GM10266 (cell line): ENCODE data around the gene HPS4.

ENCODE experiments used
- DNase-seq: peaks from one replicate; pipeline ENCODE4 v3.0.0; 2012; ENCODE audit errors: extremely low spot score
- TF ChIP-seq, protein P1 (sequence below): IDR thresholded peaks from 2 replicates; pipeline ENCODE4 v1.5.1; 2012; ENCODE audit warnings: mild to moderate bottlenecking, low read depth; ENCODE audit not compliant: control insufficient read depth, insufficient read depth; ENCODE audit errors: missing control alignments

HPS4 gene

DNA sequence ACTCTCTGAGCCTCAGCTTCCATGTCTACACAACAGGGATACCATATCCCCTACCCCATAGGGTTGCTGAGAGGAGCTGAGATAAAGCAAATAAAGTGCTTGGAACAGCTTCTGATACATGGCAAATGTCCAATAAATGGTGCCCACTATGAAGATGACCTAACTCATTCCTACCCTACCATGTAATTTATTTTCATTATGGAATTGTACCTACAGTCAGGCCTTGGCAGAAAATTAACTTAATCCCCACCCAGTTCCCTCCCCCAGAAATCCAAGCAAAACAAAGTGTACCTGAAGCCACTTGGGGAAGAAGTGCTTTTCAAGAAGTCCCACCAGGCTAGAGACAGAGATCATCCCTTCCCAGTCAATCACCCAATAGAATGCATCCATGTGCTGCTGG, 10.9 kb upstream of the HPS4 start:
- DNase-seq = no peak
- TF ChIP-seq, protein P1, sequence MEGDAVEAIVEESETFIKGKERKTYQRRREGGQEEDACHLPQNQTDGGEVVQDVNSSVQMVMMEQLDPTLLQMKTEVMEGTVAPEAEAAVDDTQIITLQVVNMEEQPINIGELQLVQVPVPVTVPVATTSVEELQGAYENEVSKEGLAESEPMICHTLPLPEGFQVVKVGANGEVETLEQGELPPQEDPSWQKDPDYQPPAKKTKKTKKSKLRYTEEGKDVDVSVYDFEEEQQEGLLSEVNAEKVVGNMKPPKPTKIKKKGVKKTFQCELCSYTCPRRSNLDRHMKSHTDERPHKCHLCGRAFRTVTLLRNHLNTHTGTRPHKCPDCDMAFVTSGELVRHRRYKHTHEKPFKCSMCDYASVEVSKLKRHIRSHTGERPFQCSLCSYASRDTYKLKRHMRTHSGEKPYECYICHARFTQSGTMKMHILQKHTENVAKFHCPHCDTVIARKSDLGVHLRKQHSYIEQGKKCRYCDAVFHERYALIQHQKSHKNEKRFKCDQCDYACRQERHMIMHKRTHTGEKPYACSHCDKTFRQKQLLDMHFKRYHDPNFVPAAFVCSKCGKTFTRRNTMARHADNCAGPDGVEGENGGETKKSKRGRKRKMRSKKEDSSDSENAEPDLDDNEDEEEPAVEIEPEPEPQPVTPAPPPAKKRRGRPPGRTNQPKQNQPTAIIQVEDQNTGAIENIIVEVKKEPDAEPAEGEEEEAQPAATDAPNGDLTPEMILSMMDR = no peak

DNA sequence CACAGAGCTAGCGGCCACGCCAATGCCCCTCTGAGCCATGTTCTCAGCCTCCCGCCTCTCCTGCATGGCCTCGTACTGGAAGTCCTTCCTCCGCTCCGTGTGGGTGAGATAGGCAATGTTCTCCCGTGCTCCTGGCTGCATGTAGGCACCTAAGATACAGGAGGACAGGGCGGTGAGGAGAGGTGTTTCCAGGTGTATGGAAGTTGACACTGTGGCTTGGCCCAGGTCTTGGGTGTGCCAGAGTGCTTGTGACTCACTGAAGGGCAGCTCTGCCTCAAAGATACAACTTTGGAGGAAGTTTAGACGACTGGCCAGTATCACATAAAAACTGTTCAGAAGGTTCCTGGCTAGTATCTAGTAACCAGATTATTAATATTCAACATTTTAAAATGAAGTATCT, 8.6 kb upstream of the HPS4 start:
- DNase-seq = no peak
- TF ChIP-seq, protein P1 = no peak

DNA sequence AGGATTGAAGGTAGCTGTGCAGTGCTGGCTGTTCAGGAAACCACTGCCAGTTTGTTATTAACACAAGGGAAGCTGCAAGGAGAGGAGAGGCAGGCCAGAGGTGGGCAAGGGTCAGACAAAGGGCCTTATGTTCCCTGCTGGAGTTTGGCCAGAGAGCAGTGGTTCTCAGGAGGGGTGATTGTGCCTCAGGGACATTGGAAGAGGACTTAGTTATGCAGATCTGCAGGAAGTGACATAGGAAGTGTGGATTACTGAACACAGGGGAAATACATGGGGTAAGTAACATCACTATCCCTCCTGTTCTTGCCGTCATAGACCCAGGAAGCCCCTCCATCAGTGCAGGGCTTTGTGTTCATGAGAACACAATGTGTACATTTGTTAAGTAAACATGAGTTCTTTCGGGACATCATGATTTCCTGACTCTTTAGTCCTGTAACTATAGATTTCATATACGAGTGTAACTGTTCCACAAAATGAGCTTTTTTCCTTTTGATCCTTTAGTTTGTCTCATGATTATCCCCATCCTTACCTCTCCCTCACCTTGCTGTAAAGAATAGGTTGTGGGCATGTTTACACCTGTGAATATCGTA, 6.0 kb upstream of the HPS4 start:
- DNase-seq = no peak
- TF ChIP-seq, protein P1 = no peak

DNA sequence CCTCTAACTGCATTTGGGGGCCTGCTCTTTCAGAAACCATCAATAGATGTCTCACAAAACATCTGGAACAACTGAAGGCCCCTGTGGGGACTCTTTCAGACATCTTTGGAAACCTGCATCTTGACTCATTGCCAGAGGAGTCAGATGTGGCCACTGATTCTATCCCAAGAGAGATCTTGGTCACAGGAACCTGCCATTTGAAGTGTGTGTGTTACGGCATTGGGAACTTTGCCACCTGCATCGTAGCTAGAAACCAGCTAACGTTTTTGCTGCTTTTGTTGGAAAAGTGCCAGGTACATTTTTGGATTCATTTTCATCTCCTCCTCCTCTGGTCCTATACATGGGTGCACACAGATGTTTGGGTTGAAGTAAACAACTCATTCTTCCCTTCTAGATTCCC, 4.4 kb upstream of the HPS4 start:
- no peak for DNase-seq
- TF ChIP-seq, protein P1 = no peak

DNA sequence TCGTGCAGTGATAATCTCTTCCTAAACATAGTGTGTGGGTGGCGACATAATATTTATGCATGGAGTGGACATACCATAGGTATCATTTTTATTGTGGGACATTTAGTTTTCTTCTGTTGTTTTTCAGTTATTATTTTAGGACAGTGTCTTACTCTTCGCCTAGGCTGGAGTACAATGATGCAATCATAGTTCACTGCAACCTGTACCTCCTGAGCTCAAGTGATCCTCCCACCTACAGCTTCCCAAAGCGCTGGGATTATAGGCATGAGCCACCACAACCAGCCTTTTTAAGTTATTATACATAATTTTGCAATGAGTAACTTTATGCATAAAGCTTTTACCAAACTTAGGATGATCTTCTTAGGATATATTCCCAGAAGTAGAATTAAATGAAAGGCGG, 2.8 kb upstream of the HPS4 start:
- DNase-seq = no peak
- TF ChIP-seq, protein P1 = no peak

DNA sequence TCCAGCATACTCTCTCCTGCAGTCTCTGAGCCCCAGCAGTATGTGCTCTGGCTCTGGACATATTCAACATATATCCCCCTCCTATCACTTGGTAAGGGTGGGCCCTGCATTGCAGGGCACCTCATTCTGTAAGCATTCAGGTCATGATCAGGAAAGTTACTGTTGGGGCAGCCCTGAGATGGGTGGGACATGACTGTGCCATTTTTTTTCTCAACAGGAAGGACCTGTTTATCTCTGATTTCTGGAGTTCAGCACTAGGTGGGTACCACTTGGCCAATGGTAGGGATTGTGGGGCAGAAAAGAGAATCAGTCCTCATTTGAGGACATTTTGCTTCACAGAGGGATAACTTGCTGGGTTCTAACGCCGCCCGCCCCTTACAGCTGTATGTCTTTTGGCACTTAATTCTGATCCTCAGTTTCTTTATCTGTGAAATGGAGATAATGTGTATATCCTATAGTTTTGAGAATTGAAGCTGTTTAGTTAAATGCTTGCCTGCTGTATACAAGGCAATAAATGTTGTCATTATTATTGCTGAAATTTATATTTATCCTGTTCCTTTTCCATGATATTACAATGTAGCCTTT, 2.3 kb upstream of the HPS4 start:
- no peak for DNase-seq
- TF ChIP-seq, protein P1 = no peak

DNA sequence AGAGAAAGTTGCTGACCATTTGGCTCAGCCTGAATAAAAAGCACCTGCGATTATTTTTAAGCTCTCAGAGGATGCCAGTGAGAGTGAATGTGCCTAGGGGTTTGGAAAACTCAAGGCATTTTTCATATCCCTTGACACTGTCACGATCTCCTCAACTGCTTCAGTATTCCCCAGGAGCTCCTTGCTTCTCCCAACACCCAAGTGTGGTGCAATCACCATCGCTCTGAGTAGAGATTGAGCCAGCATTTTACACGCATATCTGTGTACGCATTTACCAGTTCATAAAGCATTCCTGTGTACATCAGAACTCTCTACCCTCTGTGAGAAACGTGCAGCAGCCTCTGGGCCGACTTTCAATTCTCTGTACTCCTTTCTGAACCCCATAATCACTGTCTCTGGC, 1.4 kb upstream of the HPS4 start:
- DNase-seq = no peak
- TF ChIP-seq, protein P1 = no peak
